Stimulated activated CD8-positive, alpha-beta memory T cell treated with anti-CD3 and anti-CD28 coated beads, Interleukin-7, amount 100 ng/mL, for 4 hours (primary cell): ENCODE measurements around the gene VWA5B2.
"Not testable (repeated sequence)": the region's sequence is repeated elsewhere in the genome, so short reads cannot be mapped to it uniquely, and the experiment has no call there.

Experiments used
- DNase-seq, 2 donors: peaks; one replicate each; pipeline ENCODE4 v3.0.0-alpha.2; 2020; ENCODE audit warnings: low read depth in 2 of 2

VWA5B2 gene

GRCh38 chr3:184241447-184242296 is 12.3 kb downstream of the VWA5B2 start:
- no peak for DNase-seq

GRCh38 chr3:184242297-184242685 is 12.9 kb downstream of the VWA5B2 start:
- no peak for DNase-seq

- peak; percentile 75 to 78 for DNase-seq
These were observed 19.3 kb downstream of the VWA5B2 start, which contains the start of gene ALG3 for GRCh38 chr3:184248454-184249411. Gene ALG3, minus strand, starts transcription at chr3:184248962. Its CDS starts 22 bp downstream, at chr3:184248940.

- DNase-seq: peak; percentile 92 to 94
These were observed 20.2 kb downstream of the VWA5B2 start, which contains the start of gene EEF1AKMT4 for GRCh38 chr3:184249412-184250166. Gene EEF1AKMT4, plus strand, starts transcription at chr3:184249672. Its CDS starts 23 bp downstream, at chr3:184249695.

DNA sequence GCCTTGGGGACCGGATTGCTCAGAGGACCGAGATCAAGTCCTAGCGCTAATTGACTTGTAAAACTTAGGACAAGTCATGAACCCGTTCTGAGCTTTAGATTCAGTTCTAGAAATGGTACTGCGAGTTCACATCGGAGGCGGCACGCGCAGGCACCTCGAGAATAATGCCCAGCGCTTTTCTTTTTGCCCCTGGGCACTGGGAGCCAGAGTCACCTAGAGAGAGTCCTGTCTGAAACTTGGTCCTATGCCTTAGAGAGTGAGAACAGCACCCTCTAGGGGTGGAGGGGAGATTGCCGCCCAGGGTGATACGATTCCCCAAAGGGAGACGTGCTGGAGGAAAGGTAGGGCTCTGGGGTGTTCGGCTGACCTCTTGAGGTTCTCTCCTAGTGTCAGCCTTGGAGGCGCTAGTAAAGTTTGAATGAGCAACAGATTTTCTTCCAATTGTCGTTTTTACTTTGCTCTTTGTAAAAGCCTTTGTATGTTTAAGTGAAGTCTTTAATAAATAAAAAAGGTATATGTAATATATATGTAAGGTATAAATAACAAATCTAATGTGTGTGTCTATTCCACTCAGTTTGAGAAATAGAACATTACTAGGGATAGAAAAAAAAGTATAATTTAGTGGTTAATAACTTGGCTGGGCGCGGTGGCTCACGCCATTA is 20.9 kb downstream of the VWA5B2 start:
- DNase-seq: peak; percentile 77 to 88

GRCh38 chr3:184255291-184256039 is 26.1 kb downstream of the VWA5B2 start:
- DNase-seq: no peak

DNA sequence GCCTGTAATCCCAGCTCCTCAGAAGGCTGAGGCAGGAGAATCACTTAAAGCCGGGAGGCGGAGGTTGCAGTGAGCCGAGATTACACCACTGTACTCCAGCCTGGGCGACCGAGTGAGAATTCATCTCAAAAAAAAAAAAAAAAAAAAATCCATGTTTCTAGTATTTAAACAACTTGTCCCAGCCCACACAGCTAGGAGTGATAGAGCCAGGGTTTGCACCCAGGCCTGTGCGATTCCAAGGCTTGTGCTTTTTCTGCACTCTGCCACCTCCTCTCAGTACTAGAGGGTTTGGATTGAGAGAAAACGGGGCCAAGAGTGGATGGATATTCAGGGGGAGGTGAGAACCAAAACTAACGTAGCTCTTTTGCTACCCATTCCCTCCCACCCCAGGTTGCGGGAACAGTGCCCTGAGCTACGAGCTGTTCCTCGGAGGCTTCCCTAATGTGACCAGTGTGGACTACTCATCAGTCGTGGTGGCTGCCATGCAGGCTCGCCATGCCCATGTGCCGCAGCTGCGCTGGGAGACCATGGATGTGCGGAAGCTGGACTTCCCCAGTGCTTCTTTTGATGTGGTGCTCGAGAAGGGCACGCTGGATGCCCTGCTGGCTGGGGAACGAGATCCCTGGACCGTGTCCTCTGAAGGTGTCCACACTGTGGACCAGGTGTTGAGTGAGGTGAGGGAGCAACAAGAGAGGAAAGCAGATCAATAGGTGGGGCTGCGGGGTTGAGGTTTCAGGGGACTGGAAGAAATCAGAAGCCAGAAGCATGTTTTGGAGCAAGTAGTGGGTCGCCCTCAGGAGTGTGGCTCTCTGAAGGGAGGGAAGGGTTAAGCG is 27.9 kb downstream of the VWA5B2 start:
- no peak for DNase-seq

DNA sequence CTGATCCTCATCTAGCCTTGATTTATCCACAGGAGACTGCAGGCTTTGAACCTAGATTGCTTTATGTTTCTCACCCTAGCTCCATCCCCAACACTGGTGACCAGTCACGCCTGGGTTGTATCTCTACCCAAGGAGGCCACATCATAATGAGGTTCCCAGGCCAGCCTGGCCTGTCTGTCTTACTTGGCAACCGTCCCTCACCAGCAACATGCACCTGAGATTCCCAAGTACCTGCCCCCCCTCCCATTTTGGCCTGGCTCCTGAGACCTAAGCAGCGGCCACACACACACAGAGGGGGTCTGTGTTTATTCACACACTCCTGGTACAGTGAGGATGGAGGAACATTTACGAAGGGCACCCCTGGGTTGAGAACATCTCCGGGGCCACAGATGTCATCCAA is 29.5 kb downstream of the VWA5B2 start:
- no peak for DNase-seq

DNA sequence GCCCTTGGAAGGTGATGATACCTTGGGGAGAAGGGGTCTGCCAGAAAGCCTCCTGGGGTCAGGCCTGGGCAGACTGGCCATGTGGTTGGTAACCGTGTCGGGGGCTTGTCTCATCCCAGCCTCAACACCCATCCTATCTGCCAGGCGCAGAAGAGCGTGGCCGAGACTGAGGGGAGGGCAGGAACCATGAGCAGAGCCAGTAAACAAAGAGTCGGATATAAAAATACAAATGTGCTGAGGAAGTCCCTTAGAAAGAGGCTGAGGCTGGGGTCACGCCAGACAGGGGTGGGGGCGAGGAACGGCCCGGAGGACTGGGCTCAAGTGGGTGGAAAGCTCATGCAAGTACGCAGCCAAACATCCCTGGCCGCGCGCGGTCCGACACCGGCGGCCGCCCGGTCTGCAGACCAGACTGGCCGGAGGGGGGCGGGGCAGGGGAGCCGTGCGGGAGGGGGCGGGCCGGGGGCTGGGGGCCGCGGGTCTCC is 30.1 kb downstream of the VWA5B2 start:
- DNase-seq: no peak

DNA sequence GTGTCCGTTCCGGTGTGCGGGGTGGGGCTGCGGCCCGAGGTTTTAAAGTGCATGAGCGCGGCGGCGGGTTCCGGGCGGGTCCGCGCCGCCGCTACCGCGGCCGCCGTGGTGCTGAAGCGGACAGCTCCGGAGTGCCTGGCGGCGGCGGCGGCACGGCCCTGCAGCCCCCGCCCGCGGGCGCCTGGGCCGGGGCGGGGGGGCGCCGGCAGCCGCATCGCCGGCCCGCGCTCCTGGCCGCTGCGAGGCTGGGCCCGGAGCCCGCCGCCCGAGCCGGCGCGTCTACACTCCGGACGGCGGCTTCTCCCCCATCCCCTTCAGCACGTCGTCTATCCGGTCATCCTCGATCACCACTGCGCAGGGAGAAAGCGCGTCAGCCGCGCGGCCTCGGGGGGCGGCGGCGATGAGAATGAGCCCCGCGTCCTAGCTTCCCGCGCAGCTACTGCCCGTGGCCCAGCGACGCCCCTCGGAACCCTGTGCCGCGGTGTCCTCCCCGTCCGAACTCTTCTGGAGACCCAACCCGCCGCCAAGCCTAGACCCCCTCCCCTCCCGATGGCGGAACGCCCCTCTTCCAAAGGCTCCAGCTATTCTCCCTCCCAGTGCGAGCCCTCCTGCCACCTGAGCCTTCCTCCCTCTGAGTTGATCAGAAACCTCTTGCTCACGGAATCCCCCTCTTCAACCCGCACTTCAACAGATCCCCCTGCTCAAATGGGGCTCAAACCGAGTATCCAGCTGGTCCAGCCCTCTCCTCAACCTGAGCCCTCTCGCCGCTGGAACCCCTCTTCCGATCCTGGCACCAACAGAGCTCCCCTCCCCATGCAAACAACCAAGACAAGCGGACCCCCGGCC is 30.7 kb downstream of the VWA5B2 start:
- peak in 1 of 2 donors; percentile 29 for DNase-seq

DNA sequence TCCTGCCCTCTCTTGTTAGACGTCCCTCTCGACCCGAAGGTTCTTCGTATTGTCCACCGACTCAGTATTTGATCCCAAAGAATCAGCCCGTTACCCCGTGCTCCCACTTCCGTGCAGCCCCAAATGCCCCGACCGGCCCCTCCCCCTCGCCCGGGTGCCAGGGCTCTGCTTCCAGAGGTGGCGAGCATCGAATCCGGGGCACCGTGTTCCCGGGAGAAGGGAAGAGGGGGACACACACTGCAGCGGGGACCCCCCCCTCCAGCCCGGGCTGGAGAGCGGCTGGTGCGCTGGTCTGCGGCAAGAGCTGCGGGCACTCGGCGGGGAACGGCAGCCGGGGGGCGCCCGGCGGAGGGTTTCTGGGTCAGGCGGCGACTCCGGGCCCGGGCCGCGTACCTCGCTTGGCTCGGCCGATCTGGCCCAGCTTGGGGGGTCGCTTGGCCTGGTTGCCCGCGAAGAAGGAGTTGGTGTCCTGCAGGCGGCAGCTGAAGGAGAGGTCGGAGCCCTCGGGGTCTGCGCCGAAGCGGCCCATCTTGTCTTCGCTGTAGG is 31.4 kb downstream of the VWA5B2 start:
- no peak for DNase-seq

DNA sequence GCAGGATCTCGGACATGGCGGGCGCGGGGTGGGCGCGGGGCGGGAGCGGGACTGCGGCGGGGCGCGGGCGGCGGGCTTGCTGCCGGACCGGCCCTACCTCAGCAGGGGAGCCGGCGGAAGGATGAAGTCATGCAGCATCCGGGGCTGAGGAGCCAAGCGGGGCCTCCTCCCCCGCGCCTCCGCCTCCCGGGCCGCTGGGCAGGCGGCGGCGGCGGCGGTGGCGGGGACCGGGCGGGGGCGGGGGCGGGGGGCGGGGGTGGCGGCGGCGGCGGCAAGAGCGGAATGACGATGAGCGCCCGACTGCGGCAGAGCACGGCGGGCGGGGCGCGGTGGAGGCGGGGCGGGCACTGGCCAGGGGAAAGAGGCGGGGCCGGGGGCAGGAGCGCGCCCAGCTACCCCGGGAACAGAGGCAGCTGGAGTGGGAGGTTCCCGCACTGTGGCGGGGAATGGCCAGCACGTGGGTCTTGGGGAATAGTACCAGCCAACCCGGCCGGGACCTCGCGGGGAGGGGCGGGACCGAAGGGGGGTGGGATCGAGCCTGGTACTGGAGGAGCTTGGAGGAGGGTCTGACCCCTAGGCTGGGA is 32.0 kb downstream of the VWA5B2 start, which contains the start of gene CAMK2N2:
CAMK2N2 (minus strand) TSS at position 284 of the 584 bp plus-strand sequence; CDS start at position 16, 268 bp downstream.
- peak in 1 of 2 donors; percentile 62 for DNase-seq

DNA sequence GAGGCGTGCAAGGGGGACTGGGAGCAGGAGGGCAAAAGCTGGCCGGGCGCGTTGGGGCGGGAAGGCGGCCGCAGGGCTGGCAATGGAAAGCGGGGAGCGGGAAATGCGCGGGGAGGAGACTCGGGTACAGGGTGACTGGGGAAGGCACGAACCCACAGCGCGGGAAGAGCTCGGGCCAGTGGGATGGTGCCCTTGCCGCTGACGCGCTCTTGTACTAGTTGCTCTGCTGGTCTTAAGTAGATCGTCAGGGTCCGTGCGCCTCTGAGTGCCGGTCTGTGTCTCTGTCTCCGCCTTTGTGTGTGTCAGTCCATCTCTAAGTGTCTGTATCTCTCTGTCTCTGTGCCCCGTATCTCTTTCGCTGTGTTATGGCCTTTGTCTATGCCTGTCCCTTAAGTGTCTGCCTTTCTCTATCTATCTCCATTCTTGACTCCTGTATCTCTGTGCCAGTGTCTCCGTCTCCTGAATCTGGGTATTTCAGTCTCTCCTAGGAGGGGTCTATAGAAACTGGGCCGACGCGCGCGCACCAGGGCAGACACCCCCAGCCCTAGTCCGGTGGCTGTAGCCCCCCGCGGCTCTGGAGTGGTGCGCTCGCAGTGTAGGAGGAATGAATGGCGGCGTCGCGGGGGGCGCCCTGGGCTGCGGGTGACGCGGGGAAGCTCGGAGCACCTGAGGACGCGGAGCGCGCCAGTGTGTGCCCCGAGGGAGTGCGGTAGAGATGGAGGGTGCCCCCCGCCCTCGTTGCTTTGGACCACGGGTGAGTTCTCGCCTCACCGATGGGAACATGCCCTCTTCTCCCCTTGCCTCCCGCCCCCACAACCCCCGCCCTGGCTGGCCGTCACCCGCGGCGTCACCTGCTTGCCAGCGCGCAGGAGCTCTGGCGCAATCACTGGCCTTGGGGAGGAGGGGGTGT is 32.7 kb downstream of the VWA5B2 start:
- peak in 1 of 2 donors; percentile 42 for DNase-seq

DNA sequence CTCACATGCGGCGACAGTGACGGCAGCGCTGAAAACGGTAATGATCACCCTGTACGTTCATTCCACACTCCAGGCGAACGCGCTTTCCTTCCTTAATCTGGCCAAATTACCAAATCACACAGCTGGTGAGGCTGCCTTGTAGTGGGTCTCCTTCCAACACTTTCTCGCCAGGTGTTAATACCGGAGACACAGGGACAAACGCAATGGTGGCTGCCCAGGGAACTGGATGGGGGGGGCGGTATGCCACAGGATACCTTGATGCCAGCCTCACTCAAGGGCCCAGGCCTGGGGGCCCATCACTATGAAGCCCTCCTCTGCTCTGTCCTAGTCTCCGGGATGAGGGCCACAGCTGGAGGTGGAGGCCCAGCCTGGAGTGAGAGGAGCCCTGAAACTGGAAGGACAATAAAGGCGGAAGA is 33.4 kb downstream of the VWA5B2 start:
- no peak for DNase-seq

DNA sequence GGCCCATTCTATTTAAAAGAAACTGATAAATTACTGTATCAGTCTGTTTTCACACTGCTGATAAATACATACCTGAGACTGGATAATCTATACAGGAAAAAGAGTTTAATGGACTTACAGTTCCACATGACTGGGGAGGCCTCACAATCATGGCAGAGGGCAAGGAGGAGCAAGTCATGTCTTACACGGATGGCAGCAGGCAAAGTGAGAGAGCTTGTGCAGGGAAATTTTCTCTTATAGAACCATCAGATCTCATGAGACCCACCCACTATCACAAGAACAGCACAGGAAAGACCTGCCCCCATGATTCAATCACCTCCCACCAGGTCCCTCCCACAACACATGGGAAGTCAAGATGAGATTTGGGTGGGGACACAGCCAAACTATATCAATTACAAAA is 37.9 kb downstream of the VWA5B2 start:
- not testable (repeated sequence) for DNase-seq

- DNase-seq: no peak
These were observed 42.9 kb downstream of the VWA5B2 start for GRCh38 chr3:184272269-184272668.
